LNCaP clone FGC (cell line): Measurements from ENCODE around the gene GARIN3.

Source experiments
- DNase-seq: peaks from one replicate; pipeline ENCODE4 v3.0.0-alpha.2; 2011; ENCODE audit warnings: low read depth
- H3K4me3 ChIP-seq: 2 replicates; pipeline ENCODE4 v1.5.1; 2011; ENCODE audit warnings: mild to moderate bottlenecking, low read depth, low read length, control low read depth
- CTCF ChIP-seq: IDR thresholded peaks from 2 replicates; pipeline ENCODE4 v1.5.1; 2012; ENCODE audit warnings: mild to moderate bottlenecking; ENCODE audit not compliant: control insufficient read depth, insufficient read depth; ENCODE audit errors: extremely low read depth

Gene GARIN3

DNA sequence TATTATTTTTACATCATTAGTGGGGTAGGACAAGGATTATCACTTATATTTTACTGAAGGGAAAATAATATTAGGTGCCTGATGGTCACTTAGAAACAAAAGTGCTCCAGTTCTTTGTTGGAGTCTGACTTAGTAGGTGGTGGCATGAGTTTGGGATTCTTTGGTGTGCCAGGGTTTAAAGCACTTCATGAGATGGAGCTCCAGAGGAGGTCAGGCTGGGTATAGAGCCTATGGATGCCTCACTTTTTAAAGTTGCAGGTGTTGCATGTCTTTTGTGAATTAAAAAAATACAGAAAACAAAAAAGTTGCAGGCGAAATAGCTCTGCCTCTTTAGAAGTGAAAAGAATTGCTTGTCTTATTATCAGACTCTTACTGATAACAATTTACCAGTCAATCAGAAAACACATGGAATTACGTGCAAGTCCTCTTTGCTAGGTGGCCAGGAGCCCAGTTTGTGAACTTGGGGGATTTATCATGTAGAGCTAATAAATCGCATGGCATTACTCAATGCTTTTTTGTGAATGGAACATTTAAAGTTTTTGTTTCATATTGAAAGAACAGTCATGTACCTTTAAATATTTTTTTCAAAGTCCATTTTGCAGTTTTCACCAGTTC, 16.2 kb upstream of the GARIN3 start:
- TF ChIP-seq CTCF, result no peak
- DNase-seq, result no peak
- H3K4me3 ChIP-seq, result no peak overlapping the region

DNA sequence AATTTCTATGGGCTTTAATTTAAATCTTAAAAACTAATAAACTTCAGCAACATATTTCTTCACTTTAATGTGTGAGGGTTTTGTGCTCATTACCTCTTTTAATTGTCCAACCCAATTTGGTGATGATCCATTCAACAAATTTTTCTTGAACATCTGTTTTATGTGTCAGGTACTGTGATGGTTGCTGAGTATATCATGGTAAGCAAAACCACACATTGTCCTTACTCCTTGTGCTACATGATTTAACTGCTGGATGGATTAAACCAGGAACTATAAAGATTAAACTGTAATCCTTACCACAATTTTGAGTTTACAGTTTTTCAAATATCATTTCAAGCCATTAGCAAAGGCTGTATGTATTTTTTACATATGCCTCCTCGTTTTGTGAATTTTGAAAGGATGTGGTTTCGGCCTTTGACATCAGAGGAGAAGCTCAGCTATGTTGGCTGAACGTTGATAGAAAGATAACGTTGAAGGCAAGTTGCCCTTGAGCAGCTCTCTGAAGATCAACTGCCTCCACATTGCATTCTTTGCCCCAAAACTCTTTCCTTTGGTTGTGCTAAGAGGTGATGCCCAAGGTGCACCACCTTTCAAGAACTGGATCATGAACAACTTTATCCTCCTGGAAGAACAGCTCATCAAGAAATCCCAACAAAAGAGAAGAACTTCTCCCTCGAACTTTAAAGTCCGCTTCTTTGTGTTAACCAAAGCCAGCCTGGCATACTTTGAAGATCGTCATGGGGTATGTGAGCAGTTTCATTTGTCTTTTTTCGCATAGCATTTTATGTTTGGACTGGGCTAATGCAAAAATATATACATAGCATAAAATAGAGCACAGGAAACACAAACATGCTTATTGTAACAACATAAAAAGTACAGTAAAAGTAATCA, 14.6 kb upstream of the GARIN3 start, which contains the start of gene ITK:
TSS of gene ITK (plus strand) at position 467 of the 891 bp plus-strand sequence. CDS start at position 605, 138 bp downstream.
- H3K4me3 ChIP-seq, result no peak within 1 kb of the TSS
- DNase-seq, result no peak
- no peak for TF ChIP-seq CTCF

- no peak for TF ChIP-seq CTCF
- DNase-seq, result no peak
- no peak overlapping the region for H3K4me3 ChIP-seq
Observed at GRCh38 chr5:157178966-157179365, 12.9 kb upstream of the GARIN3 start.

GRCh38 chr5:157177953-157178352, 11.9 kb upstream of the GARIN3 start:
- TF ChIP-seq CTCF, result no peak
- DNase-seq, result no peak
- no peak overlapping the region for H3K4me3 ChIP-seq

- H3K4me3 ChIP-seq, result no peak overlapping the region
- TF ChIP-seq CTCF, result no peak
- no peak for DNase-seq
Observed at GRCh38 chr5:157175071-157175612, 9.1 kb upstream of the GARIN3 start.

DNA sequence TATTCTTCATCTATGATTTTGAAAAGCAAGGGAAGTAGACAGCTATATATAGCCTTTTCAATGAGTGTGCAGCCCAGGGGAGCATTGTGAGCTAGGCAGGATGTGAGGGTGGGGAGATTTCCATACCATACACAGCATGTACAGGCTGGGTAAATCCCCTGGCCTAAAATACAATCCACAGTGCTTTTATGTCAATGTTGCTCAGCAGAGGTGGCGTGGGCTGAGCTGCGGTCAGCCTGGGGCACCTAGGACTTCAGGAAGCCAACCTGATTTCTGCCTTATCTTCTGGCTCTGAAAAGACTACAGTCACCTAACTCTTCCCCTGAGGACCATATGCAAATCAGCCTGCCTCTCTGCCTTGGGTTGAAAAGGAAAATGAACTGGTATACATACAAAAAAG, 6.3 kb upstream of the GARIN3 start:
- no peak for TF ChIP-seq CTCF
- H3K4me3 ChIP-seq, result no peak overlapping the region

More for the DNA sequence above, 6.3 kb upstream of the GARIN3 start:
- DNase-seq, result no peak
